ENCODE measurements around the gene KLRK1.

Gene KLRK1

GRCh38 chr12:10400829-10401228 lies 11.0 kb upstream of the KLRK1 start (continued):
- TF ChIP-seq ZNF114 (tag by site-specific recombination; IDR thresholded peaks at IDR 0.05) (no peak), ZNF341 (tag by site-specific recombination; IDR thresholded peaks at IDR 0.05; ENCODE audit: low read depth) (no peak), KLF16 (tag by site-specific recombination; IDR thresholded peaks at IDR 0.05) (no peak), ZNF548 (tag by site-specific recombination; IDR thresholded peaks at IDR 0.05) (no peak), ZFP41 (tag by site-specific recombination; IDR thresholded peaks at IDR 0.05; ENCODE audit: borderline replicate concordance) (no peak), ZNF24 (tag by site-specific recombination; IDR thresholded peaks at IDR 0.05) (no peak), ZNF791 (tag by site-specific recombination; IDR thresholded peaks at IDR 0.05) (no peak)

- H3K4me3 ChIP-seq (ENCODE audit: low read depth, low read length) = no peak overlapping the region
- no peaks in the 10 kb centered on the region for H3K9me3 ChIP-seq (ENCODE audit: control insufficient read depth, insufficient read depth, low read depth, low read length)
- H3K4me1 ChIP-seq (ENCODE audit: control insufficient read depth, insufficient read depth, low read length) = peaks cover 8% of the 10 kb centered on the region
- no peaks in the 10 kb centered on the region for H3K36me3 ChIP-seq (ENCODE audit: control insufficient read depth in 2 of 2, insufficient read depth in 1 of 2, low read length in 2 of 2)
- ChIA-PET CTCF (interaction anchor here (0.7 kb wide), 1 partner anchor 134 kb away, joined by 3 read pairs; no protein-coding TSS in a partner anchor), POLR2A (no interaction called here)
- no peak overlapping the region for H3K27ac ChIP-seq (ENCODE audit: extremely low read depth, low read depth, low read length)
- TF ChIP-seq ZNF488 (tag by site-specific recombination; IDR thresholded peaks at IDR 0.05) = no peak
- TF ChIP-seq ZBTB17 (tag by site-specific recombination; IDR thresholded peaks at IDR 0.05) = no peak
- no peak for TF ChIP-seq KLF10 (tag by site-specific recombination; IDR thresholded peaks at IDR 0.05)
- TF ChIP-seq OVOL3 (tag by site-specific recombination; IDR thresholded peaks at IDR 0.05) = no peak
- TF ChIP-seq, protein P1, sequence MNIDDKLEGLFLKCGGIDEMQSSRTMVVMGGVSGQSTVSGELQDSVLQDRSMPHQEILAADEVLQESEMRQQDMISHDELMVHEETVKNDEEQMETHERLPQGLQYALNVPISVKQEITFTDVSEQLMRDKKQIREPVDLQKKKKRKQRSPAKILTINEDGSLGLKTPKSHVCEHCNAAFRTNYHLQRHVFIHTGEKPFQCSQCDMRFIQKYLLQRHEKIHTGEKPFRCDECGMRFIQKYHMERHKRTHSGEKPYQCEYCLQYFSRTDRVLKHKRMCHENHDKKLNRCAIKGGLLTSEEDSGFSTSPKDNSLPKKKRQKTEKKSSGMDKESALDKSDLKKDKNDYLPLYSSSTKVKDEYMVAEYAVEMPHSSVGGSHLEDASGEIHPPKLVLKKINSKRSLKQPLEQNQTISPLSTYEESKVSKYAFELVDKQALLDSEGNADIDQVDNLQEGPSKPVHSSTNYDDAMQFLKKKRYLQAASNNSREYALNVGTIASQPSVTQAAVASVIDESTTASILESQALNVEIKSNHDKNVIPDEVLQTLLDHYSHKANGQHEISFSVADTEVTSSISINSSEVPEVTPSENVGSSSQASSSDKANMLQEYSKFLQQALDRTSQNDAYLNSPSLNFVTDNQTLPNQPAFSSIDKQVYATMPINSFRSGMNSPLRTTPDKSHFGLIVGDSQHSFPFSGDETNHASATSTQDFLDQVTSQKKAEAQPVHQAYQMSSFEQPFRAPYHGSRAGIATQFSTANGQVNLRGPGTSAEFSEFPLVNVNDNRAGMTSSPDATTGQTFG (tag by site-specific recombination; IDR thresholded peaks at IDR 0.05; ENCODE audit: borderline replicate concordance) = no peak
- TF ChIP-seq ZBTB20 (tag by site-specific recombination; IDR thresholded peaks at IDR 0.05) = no peak
- TF ChIP-seq TRIM28 (IDR thresholded peaks at IDR 0.05; ENCODE audit: borderline replicate concordance, low read length) = no peak
- TF ChIP-seq GLIS2 (tag by site-specific recombination; IDR thresholded peaks at IDR 0.05) = no peak
- TF ChIP-seq ZNF768 (tag by site-specific recombination; IDR thresholded peaks at IDR 0.05) = no peak
- no peak for TF ChIP-seq SALL2 (tag by site-specific recombination; IDR thresholded peaks at IDR 0.05; ENCODE audit: borderline replicate concordance)
- no peak for TF ChIP-seq ZNF23 (tag by site-specific recombination; IDR thresholded peaks at IDR 0.05; ENCODE audit: borderline replicate concordance)
- TF ChIP-seq ZSCAN30 (tag by site-specific recombination; IDR thresholded peaks at IDR 0.05) = no peak
- TF ChIP-seq ZNF426 (tag by site-specific recombination; IDR thresholded peaks at IDR 0.05) = no peak
- no peak for TF ChIP-seq MYNN (tag by site-specific recombination; IDR thresholded peaks at IDR 0.05; ENCODE audit: borderline replicate concordance)
- no peak for TF ChIP-seq ZNF155 (tag by site-specific recombination; IDR thresholded peaks at IDR 0.05)
- TF ChIP-seq, protein P2, sequence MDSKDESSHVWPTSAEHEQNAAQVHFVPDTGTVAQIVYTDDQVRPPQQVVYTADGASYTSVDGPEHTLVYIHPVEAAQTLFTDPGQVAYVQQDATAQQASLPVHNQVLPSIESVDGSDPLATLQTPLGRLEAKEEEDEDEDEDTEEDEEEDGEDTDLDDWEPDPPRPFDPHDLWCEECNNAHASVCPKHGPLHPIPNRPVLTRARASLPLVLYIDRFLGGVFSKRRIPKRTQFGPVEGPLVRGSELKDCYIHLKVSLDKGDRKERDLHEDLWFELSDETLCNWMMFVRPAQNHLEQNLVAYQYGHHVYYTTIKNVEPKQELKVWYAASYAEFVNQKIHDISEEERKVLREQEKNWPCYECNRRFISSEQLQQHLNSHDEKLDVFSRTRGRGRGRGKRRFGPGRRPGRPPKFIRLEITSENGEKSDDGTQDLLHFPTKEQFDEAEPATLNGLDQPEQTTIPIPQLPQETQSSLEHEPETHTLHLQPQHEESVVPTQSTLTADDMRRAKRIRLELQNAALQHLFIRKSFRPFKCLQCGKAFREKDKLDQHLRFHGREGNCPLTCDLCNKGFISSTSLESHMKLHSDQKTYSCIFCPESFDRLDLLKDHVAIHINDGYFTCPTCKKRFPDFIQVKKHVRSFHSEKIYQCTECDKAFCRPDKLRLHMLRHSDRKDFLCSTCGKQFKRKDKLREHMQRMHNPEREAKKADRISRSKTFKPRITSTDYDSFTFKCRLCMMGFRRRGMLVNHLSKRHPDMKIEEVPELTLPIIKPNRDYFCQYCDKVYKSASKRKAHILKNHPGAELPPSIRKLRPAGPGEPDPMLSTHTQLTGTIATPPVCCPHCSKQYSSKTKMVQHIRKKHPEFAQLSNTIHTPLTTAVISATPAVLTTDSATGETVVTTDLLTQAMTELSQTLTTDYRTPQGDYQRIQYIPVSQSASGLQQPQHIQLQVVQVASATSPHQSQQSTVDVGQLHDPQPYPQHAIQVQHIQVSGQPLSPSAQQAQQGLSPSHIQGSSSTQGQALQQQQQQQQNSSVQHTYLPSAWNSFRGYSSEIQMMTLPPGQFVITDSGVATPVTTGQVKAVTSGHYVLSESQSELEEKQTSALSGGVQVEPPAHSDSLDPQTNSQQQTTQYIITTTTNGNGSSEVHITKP (tag by site-specific recombination; IDR thresholded peaks at IDR 0.05) = no peak
These were observed 8.3 kb upstream of the KLRK1 start for GRCh38 chr12:10398168-10398567.

All from HEK293 (cell line).